ENCODE data around the gene PLD3. TPM values are rescaled to one million over a fixed set of nuclear protein-coding genes. Genes with fewer than 3 reads are reported as not detected.
A peak's percentile ranks its signal among the peaks of the same experiment; 100 is the strongest.

Gene PLD3
- total and polyA plus RNA-seq, 8 donors = 315 to 604 (median 351) TPM

DNA sequence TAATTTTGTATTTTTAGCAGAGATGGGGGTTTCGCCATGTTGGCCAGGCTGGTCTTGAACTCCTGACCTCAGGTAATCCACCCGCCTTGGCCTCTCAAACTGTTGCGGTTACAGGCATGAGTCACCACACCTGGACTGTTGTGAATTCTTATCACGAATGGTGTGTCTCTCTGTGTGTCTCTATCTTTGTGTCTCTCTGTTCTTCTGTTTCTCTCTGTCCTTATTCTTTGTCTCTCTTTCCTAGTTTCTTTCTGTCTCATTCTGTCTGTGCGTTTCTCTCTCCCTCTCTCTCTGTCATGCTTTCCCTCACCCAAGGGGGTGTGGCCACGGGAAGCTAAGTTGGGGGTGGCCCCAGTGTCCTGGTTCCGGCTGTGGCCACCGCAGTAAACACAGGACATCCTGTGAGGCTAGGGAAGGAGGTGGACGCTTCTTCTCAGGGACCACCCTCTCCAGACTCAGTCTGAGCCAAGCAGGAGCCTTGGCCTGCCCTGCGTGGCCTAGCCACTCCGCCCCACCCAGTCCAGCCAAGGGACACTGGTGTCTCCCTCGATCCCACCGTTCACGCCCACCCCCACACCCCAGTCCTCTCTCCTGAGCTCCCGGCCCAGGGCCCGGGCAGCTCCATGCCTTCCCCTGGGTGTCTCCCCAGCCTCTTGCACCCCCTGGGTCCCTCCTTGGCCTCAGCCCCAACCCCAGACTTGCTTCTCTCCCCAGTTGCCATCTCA lies 68.6 kb downstream of the PLD3 start:
- peaks cover 6 to 75% of the 10 kb centered on the region in 2 donors for H3K4me1 ChIP-seq
- DNase-seq (peak in 2 of 4 donors; percentile 73 to 81), ATAC-seq (no peak)
- H3K4me3 ChIP-seq = no peak overlapping the region
- no peaks in the 10 kb centered on the region for H3K27me3 ChIP-seq
- intact Hi-C loops (cut with DNase I) = no loop called here
- H3K9me3 ChIP-seq = no peaks in the 10 kb centered on the region
- peak overlapping the region; percentile 73 to 74 for H3K27ac ChIP-seq
- TF ChIP-seq, protein P1, sequence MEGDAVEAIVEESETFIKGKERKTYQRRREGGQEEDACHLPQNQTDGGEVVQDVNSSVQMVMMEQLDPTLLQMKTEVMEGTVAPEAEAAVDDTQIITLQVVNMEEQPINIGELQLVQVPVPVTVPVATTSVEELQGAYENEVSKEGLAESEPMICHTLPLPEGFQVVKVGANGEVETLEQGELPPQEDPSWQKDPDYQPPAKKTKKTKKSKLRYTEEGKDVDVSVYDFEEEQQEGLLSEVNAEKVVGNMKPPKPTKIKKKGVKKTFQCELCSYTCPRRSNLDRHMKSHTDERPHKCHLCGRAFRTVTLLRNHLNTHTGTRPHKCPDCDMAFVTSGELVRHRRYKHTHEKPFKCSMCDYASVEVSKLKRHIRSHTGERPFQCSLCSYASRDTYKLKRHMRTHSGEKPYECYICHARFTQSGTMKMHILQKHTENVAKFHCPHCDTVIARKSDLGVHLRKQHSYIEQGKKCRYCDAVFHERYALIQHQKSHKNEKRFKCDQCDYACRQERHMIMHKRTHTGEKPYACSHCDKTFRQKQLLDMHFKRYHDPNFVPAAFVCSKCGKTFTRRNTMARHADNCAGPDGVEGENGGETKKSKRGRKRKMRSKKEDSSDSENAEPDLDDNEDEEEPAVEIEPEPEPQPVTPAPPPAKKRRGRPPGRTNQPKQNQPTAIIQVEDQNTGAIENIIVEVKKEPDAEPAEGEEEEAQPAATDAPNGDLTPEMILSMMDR (IDR thresholded peaks at IDR 0.05) = no peak
- peaks cover 0 to 7% of the 10 kb centered on the region in 2 donors for H3K36me3 ChIP-seq

DNA sequence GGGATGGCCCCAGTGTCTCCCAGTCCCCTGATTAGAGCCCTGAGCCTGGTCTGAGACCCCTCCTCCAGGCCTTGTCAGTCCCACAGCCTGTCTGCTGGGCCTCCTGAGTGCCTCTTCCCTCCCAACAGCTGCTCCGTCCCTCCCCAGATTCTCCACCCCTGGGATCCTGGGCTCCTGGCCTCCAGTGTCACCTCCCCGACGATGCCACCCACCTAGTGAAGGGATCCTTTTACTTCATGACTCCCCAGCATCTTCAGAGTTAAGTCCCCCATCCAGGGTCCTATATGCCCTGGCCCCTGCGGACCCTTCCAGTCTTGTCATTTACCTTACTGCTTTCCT lies 69.1 kb downstream of the PLD3 start:
- Histone ChIP-seq H3K36me3 (peaks cover 0 to 12% of the 10 kb centered on the region in 2 donors), H3K27ac (peak overlapping the region; percentile 73 to 74), H3K4me3 (no peak overlapping the region), H3K27me3 (no peaks in the 10 kb centered on the region), H3K9me3 (no peaks in the 10 kb centered on the region), H3K4me1 (peaks cover 9 to 80% of the 10 kb centered on the region in 2 donors)
- TF ChIP-seq, protein P1 (IDR thresholded peaks at IDR 0.05) = no peak
- DNase-seq (no peak), ATAC-seq (no peak)
- intact Hi-C loops (cut with DNase I) = no loop called here

DNA sequence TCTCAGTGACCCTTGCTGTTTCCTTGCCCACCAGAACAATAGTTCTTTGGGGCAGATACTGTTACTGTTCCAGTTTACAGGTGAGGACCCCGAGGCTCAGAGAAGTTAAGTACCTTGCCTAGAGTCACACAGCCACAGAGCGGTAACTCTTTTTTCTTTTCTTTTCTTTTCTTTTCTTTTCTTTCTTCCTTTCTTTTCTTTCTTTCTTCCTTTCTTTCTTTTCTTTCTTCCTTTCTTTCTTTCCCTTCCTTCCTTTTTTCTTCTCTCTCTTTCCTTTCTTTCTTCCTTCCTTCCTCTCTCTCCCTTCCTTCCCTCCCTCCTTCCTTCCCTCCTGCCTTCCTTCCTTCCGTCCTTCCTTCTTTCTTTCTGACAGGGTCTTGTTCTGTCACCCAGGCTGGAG lies 69.5 kb downstream of the PLD3 start:
- TF ChIP-seq, protein P1 (IDR thresholded peaks at IDR 0.05) = no peak
- Histone ChIP-seq H3K27me3 (no peaks in the 10 kb centered on the region), H3K4me1 (peaks cover 13 to 85% of the 10 kb centered on the region in 2 donors), H3K27ac (peak overlapping the region; percentile 73 to 74), H3K36me3 (peaks cover 0 to 17% of the 10 kb centered on the region in 2 donors), H3K9me3 (no peaks in the 10 kb centered on the region), H3K4me3 (no peak overlapping the region)
- intact Hi-C loops (cut with DNase I) = no loop called here
- ATAC-seq (no peak), DNase-seq (no peak)

DNA sequence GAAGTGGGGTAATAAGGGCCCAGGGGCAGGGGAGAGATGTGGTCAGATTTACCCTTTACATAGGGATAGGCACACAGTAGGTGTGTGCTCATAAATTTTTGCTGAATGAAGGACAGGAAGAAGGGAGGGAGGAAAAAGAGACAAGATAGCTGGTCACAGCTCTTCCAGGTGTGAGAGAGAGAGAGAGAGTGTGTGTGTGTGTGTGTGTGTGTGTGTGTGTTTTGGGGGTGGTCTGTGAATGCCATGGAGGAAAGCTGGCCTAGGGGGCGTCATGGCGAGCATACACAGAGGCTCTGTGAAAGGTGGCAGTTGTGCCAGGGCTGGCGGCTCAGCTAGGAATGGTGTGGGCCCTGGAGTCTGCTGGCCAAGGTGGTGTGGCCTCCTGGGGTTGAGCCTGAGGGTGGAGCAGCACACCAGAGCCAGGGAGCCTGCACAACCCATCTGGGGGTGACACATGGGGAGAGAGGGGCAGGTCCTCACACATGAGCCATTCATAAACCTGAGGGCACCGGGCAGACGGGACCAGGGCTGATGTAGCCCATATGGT lies 70.6 kb downstream of the PLD3 start:
- ATAC-seq (no peak), DNase-seq (no peak)
- H3K36me3 ChIP-seq = peaks cover 0 to 21% of the 10 kb centered on the region in 2 donors
- TF ChIP-seq, protein P1 (IDR thresholded peaks at IDR 0.05) = no peak
- intact Hi-C loops (cut with DNase I) = no loop called here
- no peaks in the 10 kb centered on the region for H3K27me3 ChIP-seq
- H3K9me3 ChIP-seq = no peaks in the 10 kb centered on the region
- no peak overlapping the region for H3K4me3 ChIP-seq
- H3K4me1 ChIP-seq = peaks cover 24 to 91% of the 10 kb centered on the region in 2 donors
- H3K27ac ChIP-seq = peak overlapping the region in 1 of 2 donors; percentile 98

DNA sequence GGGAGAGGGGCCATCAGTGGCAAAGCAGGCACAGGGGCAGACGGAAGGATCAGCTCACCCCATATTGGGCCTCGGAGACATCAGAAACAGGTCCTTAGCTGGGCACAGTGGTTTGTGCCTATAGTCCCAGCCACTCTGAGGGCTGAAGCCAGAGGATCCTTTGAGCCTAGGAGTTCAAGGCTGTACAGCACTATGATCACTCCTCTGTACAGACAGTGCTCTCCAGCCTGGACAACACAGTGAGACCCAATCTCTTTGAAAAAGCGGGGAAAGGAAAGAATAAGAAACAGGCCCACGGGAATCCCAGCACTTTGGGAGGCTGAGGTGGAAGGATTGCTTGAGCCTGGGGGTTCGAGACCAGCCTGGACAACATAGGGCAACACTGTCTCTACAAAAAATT lies 71.3 kb downstream of the PLD3 start:
- peaks cover 26 to 92% of the 10 kb centered on the region in 2 donors for H3K4me1 ChIP-seq
- DNase-seq (no peak), ATAC-seq (no peak)
- H3K27me3 ChIP-seq = no peaks in the 10 kb centered on the region
- H3K9me3 ChIP-seq = no peaks in the 10 kb centered on the region
- H3K27ac ChIP-seq = peak overlapping the region in 1 of 2 donors; percentile 98
- H3K36me3 ChIP-seq = peaks cover 0 to 21% of the 10 kb centered on the region in 2 donors
- H3K4me3 ChIP-seq = no peak overlapping the region
- TF ChIP-seq, protein P1 (IDR thresholded peaks at IDR 0.05) = no peak
- intact Hi-C loops (cut with DNase I) = no loop called here

Measured in left lung (tissue), 10 donors.